Measurements from ENCODE around the gene NRTN. TPM values are rescaled to one million over a fixed set of nuclear protein-coding genes. Genes with fewer than 3 reads are reported as not detected.

NRTN gene
- total and polyA plus RNA-seq, 2 of the 13 experiments (the other 11 are each of a cell fraction or from before 2014, with no cell fraction given): 4.1 to 5.3 TPM

DNA sequence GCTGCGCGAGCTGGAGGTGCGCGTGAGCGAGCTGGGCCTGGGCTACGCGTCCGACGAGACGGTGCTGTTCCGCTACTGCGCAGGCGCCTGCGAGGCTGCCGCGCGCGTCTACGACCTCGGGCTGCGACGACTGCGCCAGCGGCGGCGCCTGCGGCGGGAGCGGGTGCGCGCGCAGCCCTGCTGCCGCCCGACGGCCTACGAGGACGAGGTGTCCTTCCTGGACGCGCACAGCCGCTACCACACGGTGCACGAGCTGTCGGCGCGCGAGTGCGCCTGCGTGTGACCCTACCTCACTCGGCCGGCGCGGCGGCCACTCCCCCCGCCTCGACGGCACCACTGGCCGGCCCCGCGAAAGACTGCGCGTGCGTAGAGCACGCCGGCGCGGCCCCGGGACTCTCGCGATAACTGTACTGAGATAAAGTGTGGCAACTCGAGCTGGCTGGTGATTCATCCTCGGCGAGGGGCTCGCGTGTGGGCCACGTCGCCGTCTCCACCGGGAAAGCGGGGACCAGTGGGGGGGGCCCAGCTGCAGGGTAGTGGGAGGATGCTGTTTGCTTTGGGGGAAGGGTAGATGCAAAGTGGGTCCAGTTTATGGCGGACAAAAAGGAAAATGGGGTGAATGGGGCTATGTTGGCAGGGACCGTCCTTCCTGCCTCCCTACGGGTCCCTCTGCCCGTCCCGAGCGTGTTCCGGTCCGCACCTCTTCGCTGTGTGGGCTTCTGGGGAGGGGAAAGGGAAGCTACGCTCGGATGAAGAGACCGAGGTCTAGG lies 23.2 kb downstream of the NRTN start (continued):
- TF ChIP-seq, protein P1, sequence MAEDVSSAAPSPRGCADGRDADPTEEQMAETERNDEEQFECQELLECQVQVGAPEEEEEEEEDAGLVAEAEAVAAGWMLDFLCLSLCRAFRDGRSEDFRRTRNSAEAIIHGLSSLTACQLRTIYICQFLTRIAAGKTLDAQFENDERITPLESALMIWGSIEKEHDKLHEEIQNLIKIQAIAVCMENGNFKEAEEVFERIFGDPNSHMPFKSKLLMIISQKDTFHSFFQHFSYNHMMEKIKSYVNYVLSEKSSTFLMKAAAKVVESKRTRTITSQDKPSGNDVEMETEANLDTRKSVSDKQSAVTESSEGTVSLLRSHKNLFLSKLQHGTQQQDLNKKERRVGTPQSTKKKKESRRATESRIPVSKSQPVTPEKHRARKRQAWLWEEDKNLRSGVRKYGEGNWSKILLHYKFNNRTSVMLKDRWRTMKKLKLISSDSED (CRISPR knock-in tag; IDR thresholded peaks at IDR 0.05): no peak
- TF ChIP-seq KDM4B (CRISPR knock-in tag; IDR thresholded peaks at IDR 0.05): no peak
- TF ChIP-seq THAP11 (CRISPR knock-in tag; IDR thresholded peaks at IDR 0.05): peak; percentile 88
- TF ChIP-seq ZFAT (CRISPR knock-in tag; conservative IDR thresholded peaks at IDR 0.05): no peak
- peak; percentile 76; the same call in 1 of the 2 replicates for TF ChIP-seq MIXL1 (CRISPR knock-in tag; IDR thresholded peaks at IDR 0.05)
- TF ChIP-seq, protein P2, sequence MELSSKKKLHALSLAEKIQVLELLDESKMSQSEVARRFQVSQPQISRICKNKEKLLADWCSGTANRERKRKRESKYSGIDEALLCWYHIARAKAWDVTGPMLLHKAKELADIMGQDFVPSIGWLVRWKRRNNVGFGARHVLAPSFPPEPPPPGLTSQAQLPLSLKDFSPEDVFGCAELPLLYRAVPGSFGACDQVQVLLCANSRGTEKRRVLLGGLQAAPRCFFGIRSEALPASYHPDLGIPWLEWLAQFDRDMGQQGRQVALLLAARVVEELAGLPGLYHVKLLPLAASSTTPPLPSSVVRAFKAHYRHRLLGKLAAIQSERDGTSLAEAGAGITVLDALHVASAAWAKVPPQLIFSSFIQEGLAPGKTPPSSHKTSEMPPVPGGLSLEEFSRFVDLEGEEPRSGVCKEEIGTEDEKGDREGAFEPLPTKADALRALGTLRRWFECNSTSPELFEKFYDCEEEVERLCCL (CRISPR knock-in tag; IDR thresholded peaks at IDR 0.05; ENCODE audit: borderline replicate concordance): no peak; the same call in 1 of the 2 replicates
- peak; percentile 78 for TF ChIP-seq ZNF761 (CRISPR knock-in tag; conservative IDR thresholded peaks at IDR 0.05)
- TF ChIP-seq, protein P3, sequence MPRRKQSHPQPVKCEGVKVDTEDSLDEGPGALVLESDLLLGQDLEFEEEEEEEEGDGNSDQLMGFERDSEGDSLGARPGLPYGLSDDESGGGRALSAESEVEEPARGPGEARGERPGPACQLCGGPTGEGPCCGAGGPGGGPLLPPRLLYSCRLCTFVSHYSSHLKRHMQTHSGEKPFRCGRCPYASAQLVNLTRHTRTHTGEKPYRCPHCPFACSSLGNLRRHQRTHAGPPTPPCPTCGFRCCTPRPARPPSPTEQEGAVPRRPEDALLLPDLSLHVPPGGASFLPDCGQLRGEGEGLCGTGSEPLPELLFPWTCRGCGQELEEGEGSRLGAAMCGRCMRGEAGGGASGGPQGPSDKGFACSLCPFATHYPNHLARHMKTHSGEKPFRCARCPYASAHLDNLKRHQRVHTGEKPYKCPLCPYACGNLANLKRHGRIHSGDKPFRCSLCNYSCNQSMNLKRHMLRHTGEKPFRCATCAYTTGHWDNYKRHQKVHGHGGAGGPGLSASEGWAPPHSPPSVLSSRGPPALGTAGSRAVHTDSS (CRISPR knock-in tag; conservative IDR thresholded peaks at IDR 0.05): 0 out of 2 replicates have a peak, but pooled peaks have one; percentile 28
- TF ChIP-seq ZNF101 (CRISPR knock-in tag; IDR thresholded peaks at IDR 0.05; ENCODE audit: borderline replicate concordance, low read depth): no peak
- no peak; the same call in 1 of the 2 replicates for TF ChIP-seq ZBTB20 (CRISPR knock-in tag; IDR thresholded peaks at IDR 0.05; ENCODE audit: borderline replicate concordance, low read depth)
- TF ChIP-seq ZNF331 (CRISPR knock-in tag; IDR thresholded peaks at IDR 0.05): peak; percentile 53
- TF ChIP-seq MEIS2 (CRISPR knock-in tag; IDR thresholded peaks at IDR 0.05): no peak; the same call in 1 of the 2 replicates
- peak; percentile 90; the same call in 1 of the 2 replicates for TF ChIP-seq POLR2AphosphoS2 (IDR thresholded peaks at IDR 0.05; ENCODE audit: low read depth, low read length)
- TF ChIP-seq, protein P4, sequence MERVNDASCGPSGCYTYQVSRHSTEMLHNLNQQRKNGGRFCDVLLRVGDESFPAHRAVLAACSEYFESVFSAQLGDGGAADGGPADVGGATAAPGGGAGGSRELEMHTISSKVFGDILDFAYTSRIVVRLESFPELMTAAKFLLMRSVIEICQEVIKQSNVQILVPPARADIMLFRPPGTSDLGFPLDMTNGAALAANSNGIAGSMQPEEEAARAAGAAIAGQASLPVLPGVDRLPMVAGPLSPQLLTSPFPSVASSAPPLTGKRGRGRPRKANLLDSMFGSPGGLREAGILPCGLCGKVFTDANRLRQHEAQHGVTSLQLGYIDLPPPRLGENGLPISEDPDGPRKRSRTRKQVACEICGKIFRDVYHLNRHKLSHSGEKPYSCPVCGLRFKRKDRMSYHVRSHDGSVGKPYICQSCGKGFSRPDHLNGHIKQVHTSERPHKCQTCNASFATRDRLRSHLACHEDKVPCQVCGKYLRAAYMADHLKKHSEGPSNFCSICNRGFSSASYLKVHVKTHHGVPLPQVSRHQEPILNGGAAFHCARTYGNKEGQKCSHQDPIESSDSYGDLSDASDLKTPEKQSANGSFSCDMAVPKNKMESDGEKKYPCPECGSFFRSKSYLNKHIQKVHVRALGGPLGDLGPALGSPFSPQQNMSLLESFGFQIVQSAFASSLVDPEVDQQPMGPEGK (CRISPR knock-in tag; IDR thresholded peaks at IDR 0.05): peak; percentile 84
- TF ChIP-seq, protein P5, sequence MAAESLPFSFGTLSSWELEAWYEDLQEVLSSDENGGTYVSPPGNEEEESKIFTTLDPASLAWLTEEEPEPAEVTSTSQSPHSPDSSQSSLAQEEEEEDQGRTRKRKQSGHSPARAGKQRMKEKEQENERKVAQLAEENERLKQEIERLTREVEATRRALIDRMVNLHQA (CRISPR knock-in tag; IDR thresholded peaks at IDR 0.05): no peak
- TF ChIP-seq, protein P6, sequence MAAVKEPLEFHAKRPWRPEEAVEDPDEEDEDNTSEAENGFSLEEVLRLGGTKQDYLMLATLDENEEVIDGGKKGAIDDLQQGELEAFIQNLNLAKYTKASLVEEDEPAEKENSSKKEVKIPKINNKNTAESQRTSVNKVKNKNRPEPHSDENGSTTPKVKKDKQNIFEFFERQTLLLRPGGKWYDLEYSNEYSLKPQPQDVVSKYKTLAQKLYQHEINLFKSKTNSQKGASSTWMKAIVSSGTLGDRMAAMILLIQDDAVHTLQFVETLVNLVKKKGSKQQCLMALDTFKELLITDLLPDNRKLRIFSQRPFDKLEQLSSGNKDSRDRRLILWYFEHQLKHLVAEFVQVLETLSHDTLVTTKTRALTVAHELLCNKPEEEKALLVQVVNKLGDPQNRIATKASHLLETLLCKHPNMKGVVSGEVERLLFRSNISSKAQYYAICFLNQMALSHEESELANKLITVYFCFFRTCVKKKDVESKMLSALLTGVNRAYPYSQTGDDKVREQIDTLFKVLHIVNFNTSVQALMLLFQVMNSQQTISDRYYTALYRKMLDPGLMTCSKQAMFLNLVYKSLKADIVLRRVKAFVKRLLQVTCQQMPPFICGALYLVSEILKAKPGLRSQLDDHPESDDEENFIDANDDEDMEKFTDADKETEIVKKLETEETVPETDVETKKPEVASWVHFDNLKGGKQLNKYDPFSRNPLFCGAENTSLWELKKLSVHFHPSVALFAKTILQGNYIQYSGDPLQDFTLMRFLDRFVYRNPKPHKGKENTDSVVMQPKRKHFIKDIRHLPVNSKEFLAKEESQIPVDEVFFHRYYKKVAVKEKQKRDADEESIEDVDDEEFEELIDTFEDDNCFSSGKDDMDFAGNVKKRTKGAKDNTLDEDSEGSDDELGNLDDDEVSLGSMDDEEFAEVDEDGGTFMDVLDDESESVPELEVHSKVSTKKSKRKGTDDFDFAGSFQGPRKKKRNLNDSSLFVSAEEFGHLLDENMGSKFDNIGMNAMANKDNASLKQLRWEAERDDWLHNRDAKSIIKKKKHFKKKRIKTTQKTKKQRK (IDR thresholded peaks at IDR 0.05; ENCODE audit: low read length): no peak
- peak; percentile 96 to 99 for TF ChIP-seq POLR2A (IDR thresholded peaks at IDR 0.05; ENCODE audit: insufficient read depth in 1 of 2, low read depth in 2 of 2, low read length in 2 of 2)
- TF ChIP-seq, protein P7, sequence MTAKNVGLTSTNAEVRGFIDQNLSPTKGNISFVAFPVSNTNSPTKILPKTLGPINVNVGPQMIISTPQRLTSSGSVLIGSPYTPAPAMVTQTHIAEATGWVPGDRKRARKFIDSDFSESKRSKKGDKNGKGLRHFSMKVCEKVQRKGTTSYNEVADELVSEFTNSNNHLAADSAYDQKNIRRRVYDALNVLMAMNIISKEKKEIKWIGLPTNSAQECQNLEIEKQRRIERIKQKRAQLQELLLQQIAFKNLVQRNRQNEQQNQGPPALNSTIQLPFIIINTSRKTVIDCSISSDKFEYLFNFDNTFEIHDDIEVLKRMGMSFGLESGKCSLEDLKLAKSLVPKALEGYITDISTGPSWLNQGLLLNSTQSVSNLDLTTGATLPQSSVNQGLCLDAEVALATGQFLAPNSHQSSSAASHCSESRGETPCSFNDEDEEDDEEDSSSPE (CRISPR knock-in tag; IDR thresholded peaks at IDR 0.05): peak; percentile 86
